ENCODE measurements around the gene ZRSR2.
"Not testable (repeated sequence)": the region's sequence is repeated elsewhere in the genome, so short reads cannot be mapped to it uniquely, and the experiment has no call there.

The ZRSR2 gene

GRCh38 chrX:15804563-15804962 is 14.3 kb downstream of the ZRSR2 start:
- no peak for DNase-seq (ENCODE audit: low read depth in 2 of 2)

GRCh38 chrX:15808254-15808653 is 18.0 kb downstream of the ZRSR2 start:
- DNase-seq (ENCODE audit: low read depth in 2 of 2), result no peak

DNA sequence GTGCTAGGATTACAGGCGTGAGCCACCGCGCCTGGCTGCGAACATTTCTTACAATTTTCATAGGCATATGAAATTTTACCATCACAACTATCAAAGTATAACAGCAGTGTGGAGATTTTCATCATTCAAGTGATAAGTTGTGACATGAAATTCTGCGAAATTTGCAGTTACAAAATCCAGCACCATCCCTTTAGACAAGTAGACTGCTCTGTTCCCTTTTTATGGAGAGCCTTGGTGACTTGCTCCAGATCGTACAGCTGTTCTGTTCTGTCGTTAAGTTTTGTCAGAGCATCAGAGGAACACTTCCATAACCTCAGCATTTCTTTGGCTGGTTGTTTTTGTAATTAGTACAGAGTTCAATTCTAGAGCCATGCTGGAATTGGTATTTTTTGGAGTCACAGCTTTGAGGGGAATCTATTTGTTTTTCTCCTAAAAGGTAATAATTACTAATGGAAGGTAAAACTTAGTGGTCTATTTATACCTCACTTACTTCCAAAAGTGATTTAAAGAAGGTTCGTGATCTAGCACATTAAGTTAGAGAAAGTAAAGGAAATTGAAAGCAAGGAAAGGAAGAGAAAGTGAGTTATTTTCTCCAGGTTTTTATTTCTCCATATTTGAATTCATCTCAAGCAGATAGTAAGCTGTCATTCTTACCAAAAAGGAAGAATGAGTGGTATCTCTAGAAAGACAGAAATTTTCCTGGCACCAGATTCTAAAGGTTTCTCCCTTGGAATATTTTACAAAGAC is 22.1 kb downstream of the ZRSR2 start:
- DNase-seq (ENCODE audit: low read depth in 2 of 2), result no peak

DNA sequence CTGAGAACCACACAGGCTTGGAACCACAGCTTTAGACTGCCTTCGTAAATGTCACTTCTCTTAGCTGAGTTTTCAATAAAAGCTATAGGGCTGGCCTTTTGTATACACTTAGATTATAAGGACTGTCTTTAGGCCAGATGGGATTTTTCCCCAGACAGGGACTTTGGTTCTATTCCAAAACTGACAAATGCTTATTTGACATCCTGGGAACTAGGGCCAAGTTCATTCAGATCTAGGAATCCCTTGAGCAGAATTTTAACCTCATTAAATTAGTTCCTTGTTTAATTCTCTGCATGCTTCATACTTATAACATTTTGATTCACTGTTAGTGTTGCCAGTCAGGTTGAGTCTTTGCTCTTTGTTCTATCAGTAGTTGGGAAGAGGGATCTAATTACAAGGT is 23.1 kb downstream of the ZRSR2 start:
- DNase-seq (ENCODE audit: low read depth in 2 of 2), result no peak

- DNase-seq (ENCODE audit: low read depth in 2 of 2), result no peak
These were observed 24.6 kb downstream of the ZRSR2 start for GRCh38 chrX:15814771-15815365.

DNA sequence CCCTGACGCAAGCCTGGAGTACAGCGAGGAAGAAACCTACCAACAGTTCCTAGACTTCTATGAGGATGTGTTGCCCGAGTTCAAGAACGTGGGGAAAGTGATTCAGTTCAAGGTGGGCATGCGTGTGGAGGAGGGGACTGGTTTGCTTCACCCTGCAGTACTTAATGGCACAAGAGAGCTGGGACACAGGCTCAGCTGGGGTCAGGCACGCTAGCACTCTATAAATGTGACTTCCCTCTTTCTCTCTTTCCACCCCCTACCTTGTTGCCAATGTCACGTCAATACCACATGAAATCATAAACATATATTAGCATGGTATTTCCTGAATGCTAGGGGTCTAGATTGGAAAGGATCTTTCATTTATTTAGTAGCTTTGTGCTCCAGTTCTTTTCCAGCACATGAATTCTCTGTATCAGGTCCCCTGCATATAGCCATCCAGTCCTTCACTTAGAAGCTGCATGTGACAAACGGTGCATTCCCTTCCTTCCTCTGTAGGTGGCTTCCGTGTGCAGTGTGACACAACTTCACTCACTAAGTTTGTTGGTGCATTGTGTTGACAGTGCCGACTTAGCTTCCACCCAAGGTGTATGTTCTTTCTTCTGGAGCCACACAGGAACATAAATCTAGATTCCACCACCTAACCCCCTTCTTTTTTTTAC is 25.6 kb downstream of the ZRSR2 start:
- no peak for DNase-seq (ENCODE audit: low read depth in 2 of 2)

- no peak for DNase-seq (ENCODE audit: low read depth in 2 of 2)
These were observed 26.1 kb downstream of the ZRSR2 start for GRCh38 chrX:15816438-15816809.

DNA sequence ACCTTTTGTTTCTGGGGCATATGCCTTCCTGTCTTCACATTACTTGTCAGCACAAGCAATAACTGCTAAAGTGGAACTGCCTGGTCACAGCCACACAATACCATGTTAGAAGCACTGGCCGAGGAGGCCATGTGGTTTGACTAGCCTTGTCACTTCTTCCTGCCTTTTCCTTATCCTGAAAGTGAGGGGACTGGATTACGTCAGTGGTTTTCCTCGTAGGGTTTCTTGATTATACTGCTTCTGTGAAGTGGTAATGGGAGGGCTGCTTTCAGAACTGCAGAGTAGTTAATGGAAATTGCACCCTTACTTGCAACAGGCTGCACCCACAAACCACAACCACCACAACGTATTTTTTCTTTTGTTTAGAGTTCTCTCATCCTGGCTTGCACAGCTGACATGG is 26.6 kb downstream of the ZRSR2 start:
- no peak for DNase-seq (ENCODE audit: low read depth in 2 of 2)

- no peak for DNase-seq (ENCODE audit: low read depth in 2 of 2)
These were observed 30.1 kb downstream of the ZRSR2 start for GRCh38 chrX:15820106-15821073.

DNA sequence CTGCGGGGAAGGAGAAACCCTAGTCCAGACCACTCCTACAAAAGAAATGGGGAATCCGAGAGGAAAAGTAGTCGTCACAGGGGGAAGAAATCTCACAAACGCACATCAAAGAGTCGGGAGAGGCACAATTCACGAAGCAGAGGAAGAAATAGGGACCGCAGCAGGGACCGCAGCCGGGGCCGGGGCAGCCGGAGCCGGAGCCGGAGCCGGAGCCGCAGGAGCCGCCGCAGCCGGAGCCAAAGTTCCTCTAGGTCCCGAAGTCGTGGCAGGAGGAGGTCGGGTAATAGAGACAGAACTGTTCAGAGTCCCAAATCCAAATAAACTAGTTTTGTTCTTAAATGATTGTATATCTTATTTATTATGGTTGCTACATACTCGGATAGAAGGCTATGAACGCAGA is 32.6 kb downstream of the ZRSR2 start:
- DNase-seq (ENCODE audit: low read depth in 2 of 2), result no peak

DNA sequence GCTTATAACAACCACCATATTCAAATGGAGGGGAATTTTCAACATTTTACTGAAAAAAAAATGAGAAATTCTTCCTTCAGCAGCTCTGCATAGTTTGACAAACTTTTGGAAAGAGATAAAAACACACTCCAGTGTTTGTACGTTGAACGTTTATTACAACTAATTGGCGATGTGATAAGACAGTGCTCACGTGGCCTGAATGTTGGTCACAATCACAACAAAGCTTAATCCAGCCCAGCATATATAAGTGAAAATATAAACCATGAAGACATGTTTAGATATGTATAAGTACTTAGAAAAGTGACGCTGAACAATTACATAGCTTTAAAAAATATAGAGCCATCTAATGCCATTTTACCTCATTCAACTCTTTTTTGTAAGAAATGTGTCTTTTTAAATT is 35.7 kb downstream of the ZRSR2 start:
- DNase-seq (ENCODE audit: low read depth in 2 of 2), result no peak

DNA sequence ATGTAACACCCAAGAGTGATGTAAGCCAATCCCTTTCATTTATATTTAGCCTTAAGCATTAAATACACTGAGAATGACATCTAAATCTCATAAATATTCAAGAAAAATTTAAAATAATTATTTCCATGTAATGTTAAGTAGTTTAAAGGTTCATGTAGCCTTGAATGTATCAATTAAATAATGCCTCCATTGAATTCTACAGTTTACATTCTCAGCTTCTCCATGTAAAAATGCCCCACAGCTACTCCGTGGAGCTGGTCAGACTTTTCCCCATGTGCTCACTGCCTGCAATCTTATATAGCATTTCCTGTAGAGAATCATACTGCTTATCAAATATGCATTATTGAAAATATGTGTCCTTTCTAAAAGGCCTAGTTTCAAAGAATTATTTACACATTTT is 38.9 kb downstream of the ZRSR2 start:
- DNase-seq (ENCODE audit: low read depth in 2 of 2), result no peak

DNA sequence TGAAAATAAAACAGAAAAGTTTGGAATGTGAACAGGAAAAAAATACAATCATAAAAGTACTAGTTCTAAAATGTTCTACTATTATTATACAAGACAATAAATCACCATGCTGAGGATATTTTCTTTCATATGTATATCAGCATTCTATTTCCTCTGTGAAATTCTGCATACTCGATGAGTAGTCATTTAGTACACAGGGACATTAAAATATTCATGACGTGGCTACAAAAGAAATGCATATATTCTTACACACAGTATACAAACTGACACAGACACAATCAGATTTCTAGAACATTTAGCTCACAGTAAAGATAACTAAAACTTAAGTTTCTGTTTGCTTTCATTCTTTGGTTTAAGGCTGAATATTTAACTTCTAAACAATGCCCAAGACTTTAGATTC is 41.1 kb downstream of the ZRSR2 start:
- DNase-seq (ENCODE audit: low read depth in 2 of 2), result not testable (repeated sequence)

DNA sequence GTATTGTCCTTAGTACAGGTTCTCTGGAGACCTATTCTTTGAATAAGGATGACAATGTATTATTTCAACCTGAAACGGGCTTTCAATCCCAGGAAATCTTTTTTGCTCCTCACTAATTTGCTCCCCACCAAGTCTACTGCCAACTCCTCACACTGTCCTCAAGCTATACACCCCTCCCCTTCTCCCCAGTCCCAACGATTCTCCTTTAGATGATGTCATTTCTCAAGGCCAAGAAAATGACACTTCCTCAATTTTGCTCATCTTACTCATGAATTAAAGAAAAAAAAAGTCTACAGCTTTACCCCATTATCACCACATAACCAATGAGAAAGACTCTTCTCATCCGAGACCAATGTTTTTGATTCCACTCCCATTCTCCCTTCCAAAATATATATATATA is 43.8 kb downstream of the ZRSR2 start:
- no peak for DNase-seq (ENCODE audit: low read depth in 2 of 2)

DNA sequence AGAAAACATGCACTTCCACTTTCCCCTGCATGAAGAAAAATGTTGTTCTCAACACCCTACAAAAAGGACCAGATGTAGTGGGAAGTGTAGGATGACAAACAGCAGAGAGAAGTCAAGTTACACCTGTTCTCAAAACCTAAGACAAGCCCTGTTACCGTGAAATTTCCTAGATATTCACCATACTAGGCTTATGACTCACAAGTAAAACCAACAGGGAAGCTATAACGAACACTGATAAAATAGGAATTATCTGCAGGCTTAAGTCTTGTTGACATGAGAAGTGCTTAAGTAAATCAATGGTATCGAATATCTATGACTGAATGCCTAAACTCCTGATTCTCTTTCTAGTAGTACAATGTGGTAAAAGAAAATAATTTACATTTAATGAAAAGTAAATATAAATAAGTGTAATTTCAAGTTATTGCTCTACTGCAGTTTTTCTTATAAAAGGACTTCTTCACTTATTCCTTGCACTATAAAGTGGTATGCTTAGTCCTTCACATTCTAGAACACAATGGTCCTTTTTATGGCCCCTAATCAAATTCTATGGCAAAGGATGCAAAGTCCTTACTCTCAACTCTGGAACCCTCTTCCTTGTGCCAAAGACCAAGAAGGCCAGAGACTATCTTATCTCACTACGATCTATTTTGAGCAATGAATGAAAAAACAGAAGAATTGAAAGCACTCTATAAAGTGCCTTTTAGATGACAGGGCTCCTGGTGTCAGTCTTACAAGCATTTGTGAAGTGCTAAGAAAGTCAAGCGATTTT is 44.7 kb downstream of the ZRSR2 start:
- no peak for DNase-seq (ENCODE audit: low read depth in 2 of 2)

DNA sequence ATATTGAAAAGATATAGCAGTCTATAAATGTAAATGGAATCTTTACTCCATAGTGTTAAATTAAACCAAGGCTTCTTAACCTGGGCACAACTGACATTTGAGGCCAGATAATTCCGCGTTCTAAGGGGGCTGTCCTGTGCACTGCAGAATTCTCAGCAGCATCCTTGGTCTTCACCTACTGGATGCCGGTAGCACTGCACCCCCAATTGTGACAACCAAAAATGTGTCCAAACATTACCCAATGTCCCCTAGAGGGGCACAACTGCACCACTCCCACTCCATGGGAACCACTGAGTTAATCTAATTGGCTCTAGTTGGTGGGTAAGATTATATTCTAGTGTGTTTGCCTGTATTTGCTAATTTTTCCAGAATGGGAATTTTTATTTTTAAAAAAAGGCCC is 47.7 kb downstream of the ZRSR2 start:
- DNase-seq (ENCODE audit: low read depth in 2 of 2), result no peak

- DNase-seq (ENCODE audit: low read depth in 2 of 2), result no peak
These were observed 51.7 kb downstream of the ZRSR2 start for GRCh38 chrX:15841853-15842516.

GRCh38 chrX:15843960-15844359 is 53.7 kb downstream of the ZRSR2 start:
- DNase-seq (ENCODE audit: low read depth in 2 of 2), result no peak

DNA sequence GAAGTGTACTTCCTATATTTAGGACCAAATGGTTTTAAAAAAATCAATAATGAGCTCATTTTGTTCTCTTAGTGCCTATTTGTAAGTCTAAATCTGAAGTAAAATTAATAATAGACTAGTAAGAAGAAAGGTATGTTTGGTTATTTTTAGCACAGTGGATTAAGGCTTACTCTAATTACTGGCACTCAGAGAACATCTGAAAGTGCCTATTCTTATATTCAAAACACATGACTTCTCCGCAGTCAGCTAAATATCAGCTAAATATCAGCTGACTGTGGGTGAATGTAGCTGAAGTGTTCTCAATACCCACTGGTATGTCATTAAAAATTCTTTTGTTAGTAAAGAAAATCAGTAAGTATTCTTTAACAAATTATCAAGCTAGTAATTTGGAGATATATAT is 58.3 kb downstream of the ZRSR2 start:
- peak; percentile 15 to 20 for DNase-seq (ENCODE audit: low read depth in 2 of 2)

DNA sequence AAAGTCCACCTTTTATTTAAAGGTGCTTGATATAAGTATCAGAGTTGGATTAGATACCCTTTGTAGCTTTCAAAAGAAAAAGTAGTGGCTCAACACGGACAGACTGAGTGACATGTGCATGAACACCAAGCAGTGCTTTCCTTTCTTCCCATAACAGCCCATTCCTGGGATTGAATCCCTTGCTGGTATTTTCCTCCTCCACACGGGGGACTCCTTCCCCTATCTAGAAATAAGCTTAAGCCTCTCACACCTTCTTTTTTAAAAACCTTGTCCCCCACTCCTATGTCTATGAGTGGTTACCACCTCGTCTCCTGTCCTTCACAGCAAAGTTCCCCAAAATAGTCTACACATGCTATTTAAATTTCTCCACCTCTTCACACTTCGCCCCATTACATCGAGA is 59.3 kb downstream of the ZRSR2 start:
- peak in 1 of 2 experiments; percentile 3 for DNase-seq (ENCODE audit: low read depth in 2 of 2)

- DNase-seq (ENCODE audit: low read depth in 2 of 2), result no peak
These were observed 63.3 kb downstream of the ZRSR2 start for GRCh38 chrX:15853586-15854079.
